GM19239 (cell line): ENCODE measurements around the gene ACTL7B.

Source experiments
- DNase-seq: peaks from one replicate; pipeline ENCODE4 v3.0.0; 2011; ENCODE audit warnings: low spot score; ENCODE audit not compliant: insufficient read length
- FAIRE-seq: peaks from 2 replicates; lab custom pipeline; 2011; peaks lifted over from hg19 to GRCh38; lab: Jason Lieb, UNC

The ACTL7B gene

DNA sequence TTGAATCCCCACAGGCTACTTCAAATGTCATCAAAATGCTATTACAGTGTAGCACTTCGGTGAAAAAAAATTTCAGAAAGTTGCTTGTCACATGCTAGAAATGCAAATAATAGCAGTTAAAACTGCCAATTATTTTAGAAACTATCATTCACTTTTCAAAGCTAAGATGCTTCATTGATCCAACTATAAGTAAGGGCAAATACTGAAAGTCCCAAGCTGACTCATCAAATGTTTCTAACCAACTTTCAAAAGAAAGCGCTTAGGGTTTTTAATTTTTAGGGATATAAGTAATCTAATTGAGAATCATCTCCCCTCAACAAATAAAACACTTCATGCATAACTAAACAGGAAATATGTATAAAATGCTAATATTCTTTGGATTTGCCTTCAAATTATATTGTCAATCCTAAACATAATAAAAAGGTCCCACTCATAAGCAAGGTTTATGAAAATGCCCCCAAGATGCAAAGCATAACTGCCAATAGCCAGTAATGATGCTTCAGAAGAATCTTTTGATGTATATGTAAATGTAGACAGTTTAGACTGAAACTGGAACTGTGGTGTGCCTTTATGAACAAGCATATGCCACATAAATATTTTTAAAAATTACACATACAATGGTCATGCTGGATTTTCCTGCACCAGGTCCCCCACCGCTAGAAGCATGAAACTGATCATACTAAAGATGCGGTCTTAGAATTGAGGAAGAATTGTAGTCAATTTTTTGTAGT, 18.4 kb upstream of the ACTL7B start:
- DNase-seq (no peak), FAIRE-seq (no peak)

GRCh38 chr9:108869092-108869725, 13.4 kb upstream of the ACTL7B start:
- FAIRE-seq: no peak
- no peak for DNase-seq

DNA sequence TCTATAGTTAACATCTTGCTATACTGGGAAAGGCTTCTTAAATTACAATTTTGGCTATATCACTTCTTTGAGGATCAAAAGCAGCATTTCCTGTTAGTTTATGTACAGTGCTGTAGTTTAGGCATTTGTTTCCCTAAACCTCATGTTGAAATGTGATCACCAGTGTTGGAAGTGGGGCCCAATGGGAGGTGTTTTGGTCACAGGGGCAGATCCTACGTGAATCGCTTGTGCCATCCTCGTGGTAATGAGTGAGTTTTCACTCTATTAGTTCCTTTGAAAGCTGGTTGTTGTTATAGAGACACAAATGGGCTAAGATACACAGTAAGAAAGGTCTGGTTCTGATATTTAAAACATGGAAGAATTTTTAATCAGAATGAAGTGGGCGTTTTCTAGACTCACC, 12.0 kb upstream of the ACTL7B start:
- FAIRE-seq (no peak), DNase-seq (no peak)

- FAIRE-seq (no peak), DNase-seq (no peak)
These were observed 11.3 kb upstream of the ACTL7B start for GRCh38 chr9:108867116-108867515.

- DNase-seq (no peak), FAIRE-seq (no peak)
These were observed 10.2 kb upstream of the ACTL7B start for GRCh38 chr9:108866001-108866420.

GRCh38 chr9:108865037-108865436, 9.3 kb upstream of the ACTL7B start:
- no peak for DNase-seq
- no peak for FAIRE-seq

DNA sequence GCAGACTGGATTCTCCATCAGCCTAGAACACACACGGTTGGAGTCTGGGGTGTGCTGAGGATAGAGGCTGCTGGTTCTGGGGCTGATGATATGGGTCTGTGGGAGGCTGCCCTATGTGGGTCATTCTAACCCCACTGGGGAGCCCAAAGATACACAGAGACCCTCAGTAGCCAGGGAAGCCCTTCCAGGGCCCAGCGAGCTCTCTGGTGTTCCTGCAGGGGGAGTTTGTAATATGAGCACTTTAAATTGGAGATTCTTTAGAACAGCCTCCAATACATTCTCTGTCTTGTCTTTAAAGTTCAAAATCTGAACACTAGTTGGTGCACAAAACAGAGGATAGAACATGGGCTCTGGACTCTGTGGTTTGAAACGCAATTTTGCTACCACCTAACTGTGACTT, 8.7 kb upstream of the ACTL7B start:
- DNase-seq (no peak), FAIRE-seq (no peak)

GRCh38 chr9:108863891-108864290, 8.1 kb upstream of the ACTL7B start:
- no peak for FAIRE-seq
- no peak for DNase-seq

GRCh38 chr9:108861997-108862396, 6.2 kb upstream of the ACTL7B start, which contains the start of gene ACTL7A:
Gene ACTL7A, plus strand, starts transcription at chr9:108862266. Its CDS starts 57 bp downstream, at chr9:108862323.
- no peak for DNase-seq
- no peak for FAIRE-seq

DNA sequence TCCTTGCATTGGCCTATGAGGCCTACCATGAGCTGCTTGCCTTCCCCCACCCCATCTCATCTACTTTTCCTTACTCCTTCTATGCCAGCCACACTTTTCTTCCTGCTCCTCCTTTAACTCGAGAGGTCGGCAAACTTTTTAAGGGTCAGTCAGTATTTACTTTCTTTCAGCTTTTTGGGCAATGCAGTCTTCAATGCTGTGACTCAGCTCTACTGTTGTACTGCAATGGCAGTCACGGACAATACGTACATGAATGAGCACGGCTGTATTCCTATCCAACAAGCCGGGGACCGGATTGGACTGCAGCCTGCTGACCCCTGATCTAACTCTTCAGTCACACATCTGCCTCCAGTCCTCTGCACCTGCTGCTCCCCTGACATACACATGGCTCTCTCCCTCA, 5.7 kb upstream of the ACTL7B start:
- no peak for FAIRE-seq
- DNase-seq: no peak

GRCh38 chr9:108860764-108861163, 5.0 kb upstream of the ACTL7B start:
- DNase-seq: no peak
- no peak for FAIRE-seq

GRCh38 chr9:108860354-108860753, 4.6 kb upstream of the ACTL7B start:
- no peak for FAIRE-seq
- DNase-seq: no peak

DNA sequence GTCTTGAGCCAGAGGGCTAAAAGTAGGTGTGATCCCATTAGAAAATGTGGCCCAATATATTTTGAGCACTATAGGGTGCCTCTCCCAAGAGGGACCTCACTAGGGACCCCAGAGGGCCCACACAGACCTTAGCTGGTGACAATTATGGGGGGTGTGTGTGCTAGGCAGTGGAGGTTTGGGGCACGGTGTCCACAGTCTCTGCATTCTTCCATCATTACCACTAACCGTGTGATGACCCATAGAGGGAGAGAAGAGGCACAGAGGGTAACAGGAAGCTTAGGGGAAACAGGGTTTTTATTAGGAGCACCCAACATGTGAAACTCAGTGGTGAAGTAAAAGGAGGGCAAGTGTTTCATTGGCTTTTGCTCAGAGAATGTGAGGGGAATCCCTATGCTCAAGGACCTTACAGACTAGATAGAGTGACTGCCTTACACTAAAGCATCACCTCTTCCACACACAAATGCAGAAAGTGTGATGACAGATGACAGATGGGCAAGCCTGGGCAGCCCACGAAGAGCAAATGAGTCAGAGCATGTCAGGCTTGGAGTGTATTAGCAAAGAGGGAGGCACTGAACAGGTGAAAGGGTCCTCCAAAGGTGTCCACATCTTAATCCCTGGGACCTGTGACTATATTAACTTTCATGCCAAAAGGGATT, 3.8 kb upstream of the ACTL7B start:
- no peak for DNase-seq
- FAIRE-seq: no peak

DNA sequence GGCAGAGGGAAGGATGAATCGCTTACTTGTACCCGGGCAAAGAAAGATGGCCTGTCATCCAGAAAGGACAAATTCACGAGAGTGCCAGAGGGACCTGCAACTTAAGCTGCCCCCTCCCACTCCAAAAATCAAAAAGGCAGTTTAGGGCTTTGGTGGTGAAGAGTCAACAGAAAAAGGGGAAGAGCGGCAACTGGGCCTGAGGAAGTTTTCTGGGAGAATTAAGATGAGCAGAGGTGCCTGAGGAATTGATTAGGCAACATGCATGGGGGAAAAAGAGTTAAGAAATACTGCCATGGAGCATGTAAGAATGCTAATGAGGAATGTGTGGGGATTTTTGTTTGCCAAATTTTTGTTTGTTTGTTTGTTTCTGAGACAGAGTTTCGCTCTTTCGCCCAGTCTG, 1.8 kb upstream of the ACTL7B start:
- FAIRE-seq: no peak
- DNase-seq: no peak

GRCh38 chr9:108855529-108855886, 278 bp downstream of the ACTL7B start:
- DNase-seq: no peak
- FAIRE-seq: no peak

DNA sequence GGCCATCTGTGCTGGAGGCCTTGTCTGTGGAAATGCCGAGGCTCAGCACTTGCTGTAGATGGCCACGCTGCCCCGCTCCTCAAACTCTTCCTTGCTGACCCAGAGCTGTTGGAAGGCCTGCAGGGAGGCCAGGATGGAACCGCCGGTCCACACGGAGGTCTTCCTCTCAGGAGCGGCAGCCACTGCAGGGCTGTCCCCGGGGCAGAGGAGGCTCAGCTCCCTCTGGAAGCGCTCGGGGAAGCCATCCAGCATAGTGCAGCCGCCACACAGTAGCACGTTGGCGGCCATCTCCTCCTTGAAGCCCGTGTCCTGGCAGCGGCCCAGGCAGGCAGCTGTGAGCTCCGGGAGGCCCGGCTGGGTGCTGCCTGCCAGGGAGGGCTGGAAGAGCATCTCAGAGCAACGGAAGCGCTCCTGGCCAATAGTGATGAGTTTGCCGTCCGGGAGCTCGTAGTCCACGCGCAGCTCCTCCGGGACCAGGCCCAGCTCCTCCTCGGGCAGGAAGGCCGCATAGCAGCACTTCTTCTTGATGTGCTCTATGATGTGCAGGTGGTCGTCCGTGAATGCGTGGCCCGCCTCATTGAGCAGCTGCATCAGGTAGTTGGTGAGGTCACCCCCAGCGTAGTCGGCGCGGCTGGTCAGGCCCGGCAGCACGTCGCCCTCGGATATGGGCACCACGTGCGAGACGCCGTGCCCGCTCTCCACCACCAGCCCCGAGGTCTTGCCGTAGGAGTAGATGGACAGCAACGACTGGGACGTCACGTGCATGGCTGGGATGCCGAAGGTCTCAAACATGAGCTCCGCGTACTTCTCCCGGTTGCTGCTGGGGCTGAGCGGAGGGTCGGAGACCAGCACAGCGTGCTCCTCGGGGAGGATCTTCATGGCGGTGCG, 901 bp downstream of the ACTL7B start:
- no peak for DNase-seq
- no peak for FAIRE-seq

DNA sequence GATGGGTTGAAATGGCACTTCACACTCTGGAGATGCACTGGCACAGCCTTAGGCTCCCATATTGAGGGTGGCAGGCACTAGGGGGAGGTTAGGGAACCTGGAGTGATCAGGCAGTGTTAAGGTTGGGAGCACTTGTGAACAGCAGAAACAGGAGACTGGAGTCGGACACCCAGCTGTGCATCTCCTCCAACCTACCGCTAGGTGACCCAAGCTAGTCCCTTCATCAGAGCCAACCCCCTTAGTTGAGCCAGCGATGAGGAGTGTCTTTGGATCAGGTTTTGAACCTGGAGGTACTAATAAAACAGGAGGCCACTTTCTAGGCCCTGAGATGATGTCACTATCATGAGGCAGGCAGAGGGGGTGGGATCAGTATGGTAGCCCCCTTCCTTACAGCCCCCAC, 1.7 kb downstream of the ACTL7B start:
- no peak for FAIRE-seq
- no peak for DNase-seq

DNA sequence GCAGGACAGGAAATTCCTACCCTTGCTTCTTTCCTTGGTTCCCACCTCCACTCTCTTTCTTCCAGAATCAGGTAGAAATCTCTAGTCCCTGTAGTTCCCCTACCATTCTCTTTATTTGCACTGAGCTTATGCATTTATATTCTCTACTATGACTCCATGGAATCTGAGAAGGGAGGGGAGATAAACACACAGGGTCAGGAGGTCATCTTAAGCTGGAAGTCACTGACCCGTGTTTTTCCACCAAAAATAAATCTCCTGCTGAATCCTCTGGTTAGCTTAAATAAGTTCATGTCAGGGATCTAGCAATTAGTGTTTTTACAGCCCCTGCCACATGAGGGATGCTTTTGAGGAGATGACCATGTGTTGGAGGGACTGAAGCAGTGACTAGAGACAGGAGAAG, 3.7 kb downstream of the ACTL7B start:
- FAIRE-seq (no peak), DNase-seq (no peak)

DNA sequence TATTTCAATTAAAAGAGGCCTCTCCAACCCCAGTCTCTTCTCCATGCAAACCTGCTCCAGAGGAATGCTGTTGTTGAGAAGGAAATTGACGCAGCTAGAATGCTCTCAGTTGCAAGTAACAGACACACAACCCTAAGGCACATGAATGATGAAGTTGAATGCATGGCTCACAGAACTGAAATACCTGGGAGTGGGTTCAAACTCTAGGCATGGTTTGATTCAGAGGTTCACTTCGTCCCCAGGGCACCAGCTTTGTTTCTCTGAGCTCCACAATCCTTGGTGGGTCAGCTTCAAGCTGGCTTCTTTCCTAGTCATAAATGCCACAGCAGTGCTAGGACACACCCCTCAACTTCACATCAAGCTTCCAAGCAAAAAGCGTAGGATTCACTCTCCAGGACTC, 4.6 kb downstream of the ACTL7B start:
- FAIRE-seq (no peak), DNase-seq (no peak)

DNA sequence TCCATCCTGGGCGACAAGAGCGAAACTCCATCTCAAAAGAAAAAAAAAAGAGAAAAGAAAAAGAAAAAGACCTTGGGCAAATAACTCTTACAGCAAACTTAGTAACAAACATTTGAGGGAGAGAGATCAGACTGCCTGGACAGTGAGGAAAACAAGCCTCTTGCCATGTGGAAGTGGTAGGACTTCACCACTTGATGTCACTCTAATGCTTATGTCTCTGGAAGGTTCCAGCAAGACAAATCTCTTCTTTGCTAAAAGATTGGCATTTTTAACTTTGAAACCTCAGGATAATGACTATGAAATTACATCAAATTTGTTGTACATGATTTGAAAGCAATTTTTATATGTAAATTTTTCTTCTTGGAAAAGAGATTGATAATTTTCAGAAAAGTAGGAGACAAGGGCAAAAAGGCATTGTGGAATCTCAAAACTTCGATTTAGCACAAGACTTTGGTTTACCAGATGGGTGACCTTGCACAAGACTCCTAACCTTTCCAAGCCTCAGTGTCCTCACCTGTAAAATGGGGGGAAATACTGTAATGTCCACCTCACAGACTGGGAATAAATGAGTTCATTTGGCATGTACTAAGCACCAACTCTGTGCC, 5.4 kb downstream of the ACTL7B start:
- FAIRE-seq (no peak), DNase-seq (no peak)
